CD14-positive monocyte (primary cell): ENCODE data around the gene KMT2D. TPM values are rescaled to one million over a fixed set of nuclear protein-coding genes. Genes with fewer than 3 reads are reported as not detected.

Source experiments
- DNase-seq, 3 donors: peaks; one replicate each; pipeline ENCODE4 v3.0.0-alpha.2; 2011 to 2022
- H2AFZ ChIP-seq: 2 replicates; pipeline ENCODE4 v1.6.0; 2012; ENCODE audit warnings: mild to moderate bottlenecking, low read depth, low read length, inconsistent platforms; ENCODE audit not compliant: insufficient read depth, poor library complexity, severe bottlenecking
- H3K27ac ChIP-seq, 2 donors: 1 replicate in 1 of 2; 2 replicates in 1 of 2; pipeline ENCODE4 v1.5.1; 2012 to 2013; ENCODE audit warnings: low read length in 2 of 2, control low read depth in 1 of 2, inconsistent platforms in 1 of 2, low read depth in 1 of 2, mild to moderate bottlenecking in 1 of 2
- H3K27me3 ChIP-seq, 2 donors: one replicate each; pipeline versions ENCODE4 v1.6.0 to v1.6.1; 2011 to 2013; ENCODE audit warnings: low read length in 2 of 2; ENCODE audit not compliant: control insufficient read depth in 2 of 2, insufficient read depth in 2 of 2
- H3K36me3 ChIP-seq, 2 donors: replicated peaks in 1 of 2; 1 replicate in 1 of 2; 2 replicates in 1 of 2; pipeline versions ENCODE4 v1.5.1 to v1.6.1; 2012 to 2013; ENCODE audit warnings: low read length in 2 of 2, control low read depth in 1 of 2, inconsistent platforms in 1 of 2, mild to moderate bottlenecking in 1 of 2; ENCODE audit not compliant: insufficient read depth in 2 of 2, control insufficient read depth in 1 of 2
- H3K4me1 ChIP-seq, 2 donors: 1 replicate in 1 of 2; 2 replicates in 1 of 2; pipeline versions ENCODE4 v1.5.1 to v1.6.1; 2012 to 2013; ENCODE audit warnings: low read length in 2 of 2, control low read depth in 1 of 2, inconsistent platforms in 1 of 2, mild to moderate bottlenecking in 1 of 2, moderate library complexity in 1 of 2; ENCODE audit not compliant: insufficient read depth in 2 of 2, control insufficient read depth in 1 of 2
- H3K4me2 ChIP-seq: replicated peaks from 2 replicates; pipeline ENCODE3; 2012; ENCODE audit warnings: low read length, moderate library complexity, mild to moderate bottlenecking; ENCODE audit not compliant: poor library complexity, severe bottlenecking; ENCODE audit errors: extremely low read depth
- H3K4me3 ChIP-seq, 3 experiments: fragments of 200-600 bp in 1 of 3; sonication (generic) in 1 of 3; replicated peaks in 1 of 3; 1 replicate in 2 of 3; 2 replicates in 1 of 3; pipeline ENCODE4 v1.5.1; 2011 to 2013; ENCODE audit warnings: low read length in 3 of 3, mild to moderate bottlenecking in 3 of 3, control low read depth in 2 of 3, low read depth in 2 of 3, inconsistent platforms in 1 of 3, moderate library complexity in 1 of 3
- H3K79me2 ChIP-seq: 2 replicates; pipeline ENCODE4 v1.6.0; 2012; ENCODE audit warnings: mild to moderate bottlenecking, control low read depth, inconsistent platforms, low read length, moderate library complexity; ENCODE audit not compliant: insufficient read depth
- H3K9ac ChIP-seq: 2 replicates; pipeline ENCODE4 v1.6.0; 2017; ENCODE audit warnings: low read length, mild to moderate bottlenecking; ENCODE audit not compliant: insufficient read depth, poor library complexity, severe bottlenecking
- H3K9me3 ChIP-seq, 2 donors: replicated peaks in 1 of 2; 1 replicate in 1 of 2; 2 replicates in 1 of 2; pipeline versions ENCODE4 v1.5.1 to v1.6.1; 2012 to 2013; ENCODE audit warnings: low read length in 2 of 2, control low read depth in 1 of 2; ENCODE audit not compliant: control insufficient read depth in 1 of 2, insufficient read depth in 1 of 2
- H4K20me1 ChIP-seq: 2 replicates; pipeline ENCODE4 v1.6.0; 2012; ENCODE audit warnings: mild to moderate bottlenecking, low read length, control low read depth, moderate library complexity; ENCODE audit not compliant: insufficient read depth
- H3K27ac Mint-ChIP-seq, 7 donors: one replicate each; pipeline ENCODE4 v1.8.0; 2020; ENCODE audit warnings: mild to moderate bottlenecking in 7 of 7, mixed read lengths in 7 of 7, moderate library complexity in 6 of 7, inconsistent platforms in 2 of 7
- H3K27me3 Mint-ChIP-seq, 3 donors: one replicate each; pipeline ENCODE4 v1.8.0; 2021 to 2022; ENCODE audit warnings: low read depth in 3 of 3, mild to moderate bottlenecking in 3 of 3, mixed read lengths in 3 of 3, moderate library complexity in 3 of 3, inconsistent platforms in 1 of 3
- H3K36me3 Mint-ChIP-seq, 2 donors: one replicate each; pipeline ENCODE4 v1.8.0; 2020; ENCODE audit warnings: mixed read lengths in 2 of 2, inconsistent platforms in 1 of 2, mild to moderate bottlenecking in 1 of 2
- H3K4me1 Mint-ChIP-seq: one replicate; pipeline ENCODE4 v1.8.0; 2020; ENCODE audit warnings: mild to moderate bottlenecking, mixed read lengths
- H3K4me3 Mint-ChIP-seq, 2 donors: one replicate each; pipeline ENCODE4 v1.8.0; 2020; ENCODE audit warnings: mild to moderate bottlenecking in 2 of 2, mixed read lengths in 2 of 2, moderate library complexity in 1 of 2
- H3K9me3 Mint-ChIP-seq, 7 donors: one replicate each; pipeline ENCODE4 v1.8.0; 2020 to 2022; ENCODE audit warnings: mixed read lengths in 7 of 7, mild to moderate bottlenecking in 6 of 7, moderate library complexity in 6 of 7, inconsistent platforms in 2 of 7
- CTCF ChIP-seq: fragments of 200-600 bp; IDR thresholded peaks from one replicate; pipeline ENCODE4 v1.8.0; 2022; ENCODE audit warnings: antibody characterized with exemption, mild to moderate bottlenecking
- whole genome bisulfite sequencing: methylation state at CpG from one replicate; pipeline ENCODE4 v1.1.5; 2013; ENCODE audit warnings: missing lambda C conversion rate; ENCODE audit not compliant: insufficient coverage; 5-methylcytosine and 5-hydroxymethylcytosine counted together
- intact Hi-C, 2 donors: fragments of 100-400 bp; cut with micrococcal nuclease; formaldehyde crosslinking; loops; one replicate each; pipeline versions ENCODE4 v1.15.0 to v1.15.1; 2023
- polyA plus RNA-seq, 3 donors: library from polyadenylated mRNA; depleted of rRNA in 1 of 3; unstranded in 2 of 3; stranded (reverse) in 1 of 3; fragments of 300-500 nt in 2 of 3; fragments of >200 nt in 1 of 3; fragmentation: Illumina TruSeq in 2 of 3; gene quantifications; 1 replicate in 2 of 3; 2 replicates in 1 of 3; pipeline ENCODE4 v1.2.3, GENCODE V29; 2012 to 2021

The KMT2D gene
- polyA plus RNA-seq, 3 donors: 1.2 to 66.9 (median 2.7) TPM

GRCh38 chr12:49025463-49025862 lies 35.1 kb downstream of the KMT2D start:
- no peak overlapping the region for H3K4me3 Mint-ChIP-seq
- H3K9me3 ChIP-seq: no peaks in the 10 kb centered on the region
- H3K27ac ChIP-seq: peak overlapping the region in 1 of 2 donors; percentile 26
- H3K27me3 Mint-ChIP-seq: no peaks in the 10 kb centered on the region
- peaks cover 3% of the 10 kb centered on the region in 2 donors for H3K4me1 ChIP-seq
- peak overlapping the region in 1 of 7 donors; percentile 2 for H3K27ac Mint-ChIP-seq
- peaks cover 18% of the 10 kb centered on the region for H3K4me1 Mint-ChIP-seq
- no peak overlapping the region for H3K4me2 ChIP-seq
- H3K27me3 ChIP-seq: no peaks in the 10 kb centered on the region
- peaks cover 91 to 99% of the 10 kb centered on the region in 2 donors for H3K36me3 ChIP-seq
- H2AFZ ChIP-seq: no peak overlapping the region
- H3K79me2 ChIP-seq: peaks cover 15% of the 10 kb centered on the region
- H3K36me3 Mint-ChIP-seq: peaks cover 82 to 96% of the 10 kb centered on the region in 2 donors
- peaks cover 62% of the 10 kb centered on the region for H4K20me1 ChIP-seq
- no peak for TF ChIP-seq CTCF
- intact Hi-C loops: no loop called here
- H3K9me3 Mint-ChIP-seq: no peaks in the 10 kb centered on the region
- H3K4me3 ChIP-seq: no peak overlapping the region
- no peak for DNase-seq
- H3K9ac ChIP-seq: no peak overlapping the region
- no CpG with 5 or more reads among the region's 4 CpGs for WGBS

- Mint-ChIP-seq H3K27ac (peak overlapping the region in 5 of 7 donors; percentile 60 to 91 (median 71)), H3K27me3 (peaks cover 0 to 1% (median 0%) of the 10 kb centered on the region in 3 donors), H3K4me1 (peaks cover 21% of the 10 kb centered on the region), H3K4me3 (no peak overlapping the region), H3K36me3 (peaks cover 76 to 86% of the 10 kb centered on the region in 2 donors), H3K9me3 (peaks cover 0 to 2% (median 0%) of the 10 kb centered on the region in 7 donors)
- Histone ChIP-seq H3K4me1 (peaks cover 11 to 13% of the 10 kb centered on the region in 2 donors), H2AFZ (no peak overlapping the region), H3K9me3 (no peaks in the 10 kb centered on the region), H3K4me2 (no peak overlapping the region), H3K27ac (no peak overlapping the region), H3K9ac (no peak overlapping the region), H4K20me1 (peaks cover 54% of the 10 kb centered on the region), H3K4me3 (no peak overlapping the region), H3K79me2 (peaks cover 16% of the 10 kb centered on the region), H3K36me3 (peaks cover 87 to 90% of the 10 kb centered on the region in 2 donors), H3K27me3 (no peaks in the 10 kb centered on the region)
- no peak for TF ChIP-seq CTCF
- WGBS: 98% methylated on average over 8 of the region's 12 CpGs
- intact Hi-C loops: no loop called here
- no peak for DNase-seq
Measured at GRCh38 chr12:49024543-49024942, 36.1 kb downstream of the KMT2D start.
